ENCODE results near the gene HSD3B1.

The HSD3B1 gene

GRCh38 chr1:119506941-119507340 lies at the start of gene HSD3B1:
Gene HSD3B1, plus strand, starts transcription at chr1:119507210. Its CDS starts 267 bp downstream, at chr1:119507477.
- no peak for DNase-seq

GRCh38 chr1:119462964-119463363 lies 44.0 kb upstream of the HSD3B1 start:
- no peak for DNase-seq

- no peak for DNase-seq
Measured at GRCh38 chr1:119463569-119463968, 43.4 kb upstream of the HSD3B1 start.

- DNase-seq: no peak
Measured at GRCh38 chr1:119466445-119466844, 40.6 kb upstream of the HSD3B1 start.

GRCh38 chr1:119467219-119467618 lies 39.8 kb upstream of the HSD3B1 start:
- DNase-seq: no peak

GRCh38 chr1:119467857-119468668 lies 38.9 kb upstream of the HSD3B1 start:
- no peak for DNase-seq

GRCh38 chr1:119469741-119470140 lies 37.3 kb upstream of the HSD3B1 start:
- no peak for DNase-seq

- DNase-seq: no peak
Measured at GRCh38 chr1:119470377-119470776, 36.6 kb upstream of the HSD3B1 start.

GRCh38 chr1:119470958-119471357 lies 36.1 kb upstream of the HSD3B1 start:
- no peak for DNase-seq

GRCh38 chr1:119471566-119471965 lies 35.4 kb upstream of the HSD3B1 start:
- no peak for DNase-seq

GRCh38 chr1:119472080-119472818 lies 34.8 kb upstream of the HSD3B1 start:
- no peak for DNase-seq

GRCh38 chr1:119472819-119473175 lies 34.2 kb upstream of the HSD3B1 start:
- DNase-seq: no peak

GRCh38 chr1:119475866-119476439 lies 31.1 kb upstream of the HSD3B1 start:
- no peak for DNase-seq

- no peak for DNase-seq
Measured at GRCh38 chr1:119477710-119478109, 29.3 kb upstream of the HSD3B1 start.

- no peak for DNase-seq
Measured at GRCh38 chr1:119480175-119480574, 26.8 kb upstream of the HSD3B1 start.

GRCh38 chr1:119481951-119482350 lies 25.1 kb upstream of the HSD3B1 start:
- no peak for DNase-seq

GRCh38 chr1:119482517-119483425 lies 24.2 kb upstream of the HSD3B1 start:
- no peak for DNase-seq

- DNase-seq: no peak
Measured at GRCh38 chr1:119483441-119484200, 23.4 kb upstream of the HSD3B1 start.

GRCh38 chr1:119485201-119485600 lies 21.8 kb upstream of the HSD3B1 start:
- DNase-seq: no peak

- no peak for DNase-seq
Measured at GRCh38 chr1:119488216-119488615, 18.8 kb upstream of the HSD3B1 start.

GRCh38 chr1:119489201-119489600 lies 17.8 kb upstream of the HSD3B1 start:
- DNase-seq: no peak

- DNase-seq: no peak
Measured at GRCh38 chr1:119490925-119491324, 16.1 kb upstream of the HSD3B1 start.
